Measurements from ENCODE around the gene RPTOR. TPM values are rescaled to one million over a fixed set of nuclear protein-coding genes. Genes with fewer than 3 reads are reported as not detected.
"Not testable (repeated sequence)": the region's sequence is repeated elsewhere in the genome, so short reads cannot be mapped to it uniquely, and the experiment has no call there.

RPTOR gene
- polyA plus RNA-seq, 1 donor from 2014 or later, result 9.9 TPM

GRCh38 chr17:80874866-80875445 is 330.3 kb downstream of the RPTOR start:
- Mint-ChIP-seq H3K27me3 (no peaks in the 10 kb centered on the region), H3K4me1 (peaks cover 15 to 21% (median 16%) of the 10 kb centered on the region in 3 donors), H3K36me3 (peaks cover 9% of the 10 kb centered on the region), H3K4me3 (no peak overlapping the region), H3K27ac (no peak overlapping the region), H3K9me3 (no peaks in the 10 kb centered on the region)

- not testable (repeated sequence) for H3K27ac Mint-ChIP-seq
Observed at GRCh38 chr17:80875480-80875995, 330.9 kb downstream of the RPTOR start.

GRCh38 chr17:80876456-80876949 is 331.9 kb downstream of the RPTOR start:
- Mint-ChIP-seq H3K4me1 (peaks cover 11 to 15% (median 13%) of the 10 kb centered on the region in 3 donors), H3K4me3 (peak overlapping the region in 2 of 4 donors; percentile 75 to 93), H3K27ac (peak overlapping the region in 2 of 3 donors; percentile 34 to 84), H3K36me3 (peaks cover 11% of the 10 kb centered on the region)
- not testable (repeated sequence) for H3K27me3 Mint-ChIP-seq, H3K9me3 Mint-ChIP-seq

More at GRCh38 chr17:80875480-80875995, 330.9 kb downstream of the RPTOR start:
- H3K27me3 Mint-ChIP-seq, H3K4me3 Mint-ChIP-seq, H3K9me3 Mint-ChIP-seq: not testable (repeated sequence)
- Mint-ChIP-seq H3K4me1 (peaks cover 15 to 18% (median 16%) of the 10 kb centered on the region in 3 donors), H3K36me3 (peaks cover 11% of the 10 kb centered on the region)

GRCh38 chr17:80876950-80877728 is 332.5 kb downstream of the RPTOR start:
- peak overlapping the region; percentile 1 to 84 (median 34) for H3K27ac Mint-ChIP-seq
- H3K4me1 Mint-ChIP-seq, result peaks cover 8 to 13% (median 8%) of the 10 kb centered on the region in 3 donors
- no peaks in the 10 kb centered on the region for H3K27me3 Mint-ChIP-seq
- peaks cover 13% of the 10 kb centered on the region for H3K36me3 Mint-ChIP-seq
- H3K4me3 Mint-ChIP-seq, result peak overlapping the region; percentile 9 to 93 (median 80)
- no peaks in the 10 kb centered on the region for H3K9me3 Mint-ChIP-seq

GRCh38 chr17:80877729-80878303 is 333.2 kb downstream of the RPTOR start:
- Mint-ChIP-seq H3K27me3 (no peaks in the 10 kb centered on the region), H3K9me3 (no peaks in the 10 kb centered on the region), H3K27ac (peak overlapping the region in 2 of 3 donors; percentile 1 to 84), H3K4me1 (peaks cover 8 to 13% (median 8%) of the 10 kb centered on the region in 3 donors), H3K4me3 (peak overlapping the region; percentile 9 to 93 (median 80)), H3K36me3 (peaks cover 16% of the 10 kb centered on the region)

GRCh38 chr17:80878876-80879722 is 334.5 kb downstream of the RPTOR start:
- Mint-ChIP-seq H3K9me3 (no peaks in the 10 kb centered on the region), H3K27ac (no peak overlapping the region), H3K36me3 (peaks cover 13% of the 10 kb centered on the region), H3K27me3 (no peaks in the 10 kb centered on the region), H3K4me3 (no peak overlapping the region), H3K4me1 (peaks cover 8 to 13% (median 8%) of the 10 kb centered on the region in 3 donors)

GRCh38 chr17:80879723-80880647 is 335.3 kb downstream of the RPTOR start:
- Mint-ChIP-seq H3K9me3 (no peaks in the 10 kb centered on the region), H3K27me3 (no peaks in the 10 kb centered on the region), H3K27ac (no peak overlapping the region), H3K4me1 (peaks cover 8 to 13% (median 8%) of the 10 kb centered on the region in 3 donors), H3K4me3 (no peak overlapping the region), H3K36me3 (peaks cover 13% of the 10 kb centered on the region)

- Mint-ChIP-seq H3K9me3 (no peaks in the 10 kb centered on the region), H3K4me3 (no peak overlapping the region), H3K36me3 (peaks cover 13% of the 10 kb centered on the region), H3K4me1 (peaks cover 8 to 13% (median 8%) of the 10 kb centered on the region in 3 donors), H3K27me3 (no peaks in the 10 kb centered on the region), H3K27ac (no peak overlapping the region)
Observed at GRCh38 chr17:80880648-80880985, 336.0 kb downstream of the RPTOR start.

- H3K36me3 Mint-ChIP-seq, result peaks cover 13% of the 10 kb centered on the region
- no peak overlapping the region for H3K4me3 Mint-ChIP-seq
- H3K27me3 Mint-ChIP-seq, result no peaks in the 10 kb centered on the region
- H3K9me3 Mint-ChIP-seq, result no peaks in the 10 kb centered on the region
- H3K27ac Mint-ChIP-seq, result no peak overlapping the region
- H3K4me1 Mint-ChIP-seq, result peaks cover 8 to 13% (median 8%) of the 10 kb centered on the region in 3 donors
Observed at GRCh38 chr17:80881306-80881705, 336.7 kb downstream of the RPTOR start.

GRCh38 chr17:80882323-80882722 is 337.7 kb downstream of the RPTOR start:
- H3K27me3 Mint-ChIP-seq, result no peaks in the 10 kb centered on the region
- no peak overlapping the region for H3K4me3 Mint-ChIP-seq
- peaks cover 2 to 7% (median 3%) of the 10 kb centered on the region in 3 donors for H3K4me1 Mint-ChIP-seq
- no peaks in the 10 kb centered on the region for H3K9me3 Mint-ChIP-seq
- no peak overlapping the region for H3K27ac Mint-ChIP-seq
- H3K36me3 Mint-ChIP-seq, result peaks cover 10% of the 10 kb centered on the region

GRCh38 chr17:80882926-80883685 is 338.5 kb downstream of the RPTOR start:
- peaks cover 10% of the 10 kb centered on the region for H3K36me3 Mint-ChIP-seq
- no peaks in the 10 kb centered on the region for H3K27me3 Mint-ChIP-seq
- no peak overlapping the region for H3K27ac Mint-ChIP-seq
- H3K4me3 Mint-ChIP-seq, result no peak overlapping the region
- peaks cover 0 to under 1% (median 0%) of the 10 kb centered on the region in 3 donors for H3K4me1 Mint-ChIP-seq
- H3K9me3 Mint-ChIP-seq, result no peaks in the 10 kb centered on the region

GRCh38 chr17:80883831-80884735 is 339.4 kb downstream of the RPTOR start:
- H3K4me3 Mint-ChIP-seq, result no peak overlapping the region
- H3K9me3 Mint-ChIP-seq, result no peaks in the 10 kb centered on the region
- H3K4me1 Mint-ChIP-seq, result peaks cover 0 to 1% (median 0%) of the 10 kb centered on the region in 3 donors
- peaks cover 10% of the 10 kb centered on the region for H3K36me3 Mint-ChIP-seq
- no peaks in the 10 kb centered on the region for H3K27me3 Mint-ChIP-seq
- H3K27ac Mint-ChIP-seq, result no peak overlapping the region
